ENCODE results near the gene DUSP2.

Gene DUSP2

GRCh38 chr2:96145036-96145847, at the start of gene DUSP2:
DUSP2 (minus strand) TSS chr2:96145440; CDS start chr2:96145354, 86 bp downstream.
- peak; percentile 90 to 94 for DNase-seq

GRCh38 chr2:96191937-96192670, 46.9 kb upstream of the DUSP2 start:
- DNase-seq = no peak

- no peak for DNase-seq
These were observed 43.7 kb upstream of the DUSP2 start for GRCh38 chr2:96188821-96189526.

GRCh38 chr2:96186562-96186961, 41.3 kb upstream of the DUSP2 start:
- DNase-seq = no peak

- no peak for DNase-seq
These were observed 40.3 kb upstream of the DUSP2 start for GRCh38 chr2:96185516-96185915.

- no peak for DNase-seq
These were observed 39.7 kb upstream of the DUSP2 start for GRCh38 chr2:96184989-96185388.

GRCh38 chr2:96184188-96184587, 38.9 kb upstream of the DUSP2 start:
- no peak for DNase-seq

- no peak for DNase-seq
These were observed 36.3 kb upstream of the DUSP2 start for GRCh38 chr2:96181529-96181928.

- no peak for DNase-seq
These were observed 35.3 kb upstream of the DUSP2 start for GRCh38 chr2:96180521-96180920.

GRCh38 chr2:96180002-96180401, 34.8 kb upstream of the DUSP2 start:
- no peak for DNase-seq

- DNase-seq = no peak
These were observed 31.4 kb upstream of the DUSP2 start for GRCh38 chr2:96176661-96177060.

GRCh38 chr2:96175951-96176350, 30.7 kb upstream of the DUSP2 start:
- no peak for DNase-seq

GRCh38 chr2:96174251-96175144, 29.3 kb upstream of the DUSP2 start:
- peak; percentile 83 to 86 for DNase-seq

GRCh38 chr2:96171831-96172230, 26.6 kb upstream of the DUSP2 start:
- DNase-seq = no peak

- DNase-seq = no peak
These were observed 25.4 kb upstream of the DUSP2 start for GRCh38 chr2:96170626-96171025.

GRCh38 chr2:96169868-96170507, 24.7 kb upstream of the DUSP2 start:
- no peak for DNase-seq

GRCh38 chr2:96167407-96168013, 22.3 kb upstream of the DUSP2 start:
- no peak for DNase-seq

- peak; percentile 57 to 58 for DNase-seq
These were observed 19.4 kb upstream of the DUSP2 start for GRCh38 chr2:96164459-96165184.

GRCh38 chr2:96163768-96164429, 18.7 kb upstream of the DUSP2 start:
- DNase-seq = peak; percentile 79 to 86

GRCh38 chr2:96163415-96163767, 18.2 kb upstream of the DUSP2 start:
- DNase-seq = no peak

All from activated CD4-positive, alpha-beta T cell treated with anti-CD3 and anti-CD28 coated beads for 4 hours (primary cell).